GM18907 (cell line): Measurements from ENCODE around the gene NABP2.
"Not testable (repeated sequence)": the region's sequence is repeated elsewhere in the genome, so short reads cannot be mapped to it uniquely, and the experiment has no call there.

Experiments used
- ATAC-seq: cut with Tn5 transposase; IDR thresholded peaks from one replicate; pipeline ENCODE4 v1.9.1; 2021; ENCODE audit warnings: mild to moderate bottlenecking, moderate library complexity; ENCODE audit not compliant: unreplicated experiment

NABP2 gene

DNA sequence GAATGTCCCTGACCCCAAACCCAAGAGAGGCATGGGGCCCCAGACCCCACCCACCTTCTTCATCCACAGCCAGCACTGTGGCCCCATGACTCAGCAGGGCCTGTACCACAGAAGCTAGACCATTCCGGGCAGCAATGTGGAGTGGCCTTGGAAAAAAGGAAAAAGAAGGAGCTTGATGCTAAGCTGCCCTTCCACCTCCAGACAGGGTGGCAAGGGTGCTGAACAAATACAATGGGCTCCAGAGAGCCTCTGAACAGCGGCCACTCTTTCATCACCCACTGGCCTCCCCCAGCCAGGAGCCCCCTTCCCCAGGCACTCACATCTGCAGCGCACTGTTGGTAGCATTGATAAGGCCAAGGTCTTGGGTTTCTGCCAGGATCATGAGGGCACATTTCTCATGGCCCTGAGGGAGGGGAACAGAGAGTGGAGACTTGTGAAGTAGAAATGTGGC lies 19.6 kb downstream of the NABP2 start:
- no peak for ATAC-seq

DNA sequence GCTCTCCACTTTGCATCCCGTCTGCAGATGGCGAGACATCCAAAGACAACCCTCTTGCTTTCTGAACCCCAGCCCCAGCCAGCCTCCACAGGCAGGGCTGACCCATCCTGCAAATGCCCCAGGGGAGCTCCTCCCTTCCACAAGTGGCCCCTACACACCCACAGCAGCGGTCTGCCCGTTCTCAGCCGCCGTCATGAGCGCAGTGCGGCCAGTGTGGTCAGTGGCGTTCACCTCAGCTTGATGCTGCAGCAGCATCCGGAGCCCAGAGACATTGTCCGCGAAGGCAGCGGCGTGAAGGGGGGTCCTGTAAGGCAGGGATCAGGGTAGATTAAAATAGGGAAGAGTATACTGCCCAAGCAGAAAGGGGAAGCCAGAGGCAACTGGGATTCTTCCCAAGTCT lies 20.4 kb downstream of the NABP2 start:
- no peak for ATAC-seq

GRCh38 chr12:56247923-56248322 lies 23.8 kb downstream of the NABP2 start:
- ATAC-seq: no peak

DNA sequence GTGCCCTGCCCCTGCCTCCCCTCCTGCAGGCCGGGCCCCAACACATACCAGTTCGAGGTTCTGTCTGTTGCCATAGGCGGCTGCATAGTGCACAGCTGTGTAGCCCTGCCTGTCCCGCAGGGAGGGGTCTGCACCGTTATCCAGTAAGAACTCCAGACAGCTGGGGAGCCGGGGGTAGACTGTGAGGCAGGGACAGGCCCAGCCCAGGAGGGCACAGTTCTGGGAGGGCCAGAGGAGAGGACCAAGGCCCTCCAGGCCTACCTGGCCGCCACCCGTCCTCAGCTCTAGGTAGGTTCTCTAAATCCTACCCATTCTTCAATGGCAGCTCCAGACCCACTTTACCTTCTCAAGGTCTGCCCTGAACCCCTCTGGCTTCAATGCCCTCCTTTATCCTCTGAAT lies 24.6 kb downstream of the NABP2 start:
- ATAC-seq: no peak

DNA sequence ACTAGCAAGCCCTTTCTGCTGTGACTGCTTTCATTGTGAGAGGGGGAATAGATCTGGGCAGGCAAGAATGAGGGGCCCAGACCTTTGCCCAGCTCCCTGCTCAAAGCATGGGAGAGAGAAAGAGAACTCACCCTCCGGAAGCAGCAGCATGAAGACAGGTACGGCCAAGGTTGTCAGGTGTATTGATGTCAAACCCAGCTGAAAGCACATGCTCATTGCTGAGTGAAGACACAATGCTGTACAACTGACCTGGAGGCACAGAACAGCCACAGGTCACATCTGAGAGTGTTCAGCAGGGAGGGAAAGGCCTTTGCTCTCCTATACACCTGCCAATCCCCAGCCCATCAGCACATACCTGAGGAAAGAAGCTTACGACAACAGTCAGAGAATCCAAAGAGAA lies 28.5 kb downstream of the NABP2 start:
- no peak for ATAC-seq

DNA sequence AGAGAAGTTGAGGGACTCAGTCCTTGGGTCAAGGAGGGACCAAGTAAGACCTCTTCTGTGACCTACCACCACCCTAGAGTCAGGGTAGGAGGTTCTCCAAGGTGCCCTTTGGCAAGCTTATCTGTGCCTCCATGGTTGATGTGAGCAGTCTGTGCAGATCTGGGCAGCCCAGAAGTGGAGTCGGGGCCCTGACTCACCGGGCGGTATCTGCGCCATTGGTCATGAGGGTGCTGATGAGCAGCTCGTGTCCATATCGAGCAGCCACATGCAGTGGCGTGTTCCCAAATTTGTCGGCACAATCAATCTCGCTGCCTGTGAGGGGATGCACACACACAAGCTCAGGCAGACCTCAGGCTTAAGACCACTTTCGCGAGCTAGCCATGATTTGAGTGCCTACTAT lies 28.9 kb downstream of the NABP2 start:
- no peak for ATAC-seq

GRCh38 chr12:56255671-56256070 lies 31.5 kb downstream of the NABP2 start:
- ATAC-seq: no peak

DNA sequence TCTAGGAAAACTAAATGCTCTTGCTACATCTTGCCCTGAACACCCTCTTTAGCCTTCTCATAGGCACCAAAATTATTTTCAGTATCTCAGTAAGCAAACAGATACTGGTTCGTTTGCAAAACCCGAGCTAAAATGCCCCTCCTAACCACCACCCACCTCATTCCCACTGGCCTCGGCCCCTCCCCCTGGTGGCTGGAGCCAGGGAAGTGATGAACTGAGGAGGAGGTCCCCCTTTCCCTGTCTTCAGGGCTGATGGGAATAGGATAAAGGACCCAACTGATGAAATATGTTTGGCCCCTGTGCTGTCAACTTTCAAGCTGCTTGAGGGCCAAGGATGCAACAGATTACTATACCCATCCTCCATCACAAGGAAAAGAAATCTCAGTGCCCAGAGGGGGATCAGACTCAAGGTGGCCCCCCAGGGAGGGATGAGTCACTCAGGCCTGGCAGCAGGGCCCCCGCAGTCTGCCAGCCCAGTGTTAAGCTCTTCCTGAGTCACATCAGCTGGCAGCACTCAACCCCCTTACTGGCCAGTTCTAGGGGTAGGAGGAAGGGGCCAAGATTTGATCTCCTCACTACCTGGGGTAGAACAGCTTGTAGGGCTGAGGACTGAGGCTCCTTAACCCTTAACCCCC lies 32.3 kb downstream of the NABP2 start:
- ATAC-seq: no peak

- no peak for ATAC-seq
These were observed 32.9 kb downstream of the NABP2 start for GRCh38 chr12:56257071-56257470.

DNA sequence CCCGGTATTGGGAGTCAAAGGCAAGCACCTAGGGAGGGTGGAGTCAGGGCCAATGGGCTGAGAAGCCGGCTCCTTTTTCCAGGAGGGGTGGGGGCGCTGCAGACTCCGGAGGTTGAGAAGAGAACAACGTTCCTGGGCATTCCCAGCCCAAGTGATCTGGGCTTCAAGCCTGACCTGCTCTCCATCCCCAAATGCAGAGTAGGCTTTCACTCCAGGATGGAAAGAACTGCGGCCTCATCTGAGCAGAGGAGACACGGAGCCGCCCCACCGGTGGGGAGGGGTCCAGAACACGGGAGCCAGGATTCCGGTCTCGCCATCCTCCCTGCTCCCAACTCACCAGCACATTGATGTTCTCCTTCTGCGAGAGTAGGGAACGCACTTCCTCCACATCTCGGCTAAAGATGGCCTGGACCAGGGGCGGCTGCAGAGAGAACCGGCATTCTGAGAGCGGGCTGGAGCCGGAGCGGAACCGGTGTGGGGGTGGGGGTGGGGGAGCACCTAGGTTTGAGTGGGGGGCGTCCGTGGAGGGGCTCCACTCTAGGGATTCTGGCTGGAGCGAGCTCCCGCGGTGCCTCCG lies 33.4 kb downstream of the NABP2 start:
- peak; percentile 14 for ATAC-seq

GRCh38 chr12:56258068-56258819 lies 34.1 kb downstream of the NABP2 start, which contains the start of gene ANKRD52:
ANKRD52 (minus strand) TSS chr12:56258384; CDS start chr12:56258269, 115 bp downstream.
- peak; percentile 84 for ATAC-seq

DNA sequence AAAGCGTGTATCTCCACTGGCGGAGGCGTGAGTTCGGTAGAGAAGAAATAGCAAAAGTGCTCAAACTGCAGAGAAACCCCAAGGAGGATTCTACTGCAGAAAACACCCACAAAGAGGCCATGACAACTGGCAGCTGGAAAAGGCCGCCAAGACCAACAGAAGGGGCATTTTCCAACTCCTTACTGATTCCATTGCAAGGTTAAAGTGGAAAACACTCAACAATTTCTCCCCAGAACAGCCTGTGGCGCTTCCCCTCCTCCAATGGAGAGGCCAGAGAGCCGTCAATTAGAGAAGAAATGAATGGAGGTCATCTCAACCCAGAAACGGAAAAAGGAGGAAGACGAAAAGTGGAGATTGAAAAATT lies 34.7 kb downstream of the NABP2 start:
- ATAC-seq: no peak

DNA sequence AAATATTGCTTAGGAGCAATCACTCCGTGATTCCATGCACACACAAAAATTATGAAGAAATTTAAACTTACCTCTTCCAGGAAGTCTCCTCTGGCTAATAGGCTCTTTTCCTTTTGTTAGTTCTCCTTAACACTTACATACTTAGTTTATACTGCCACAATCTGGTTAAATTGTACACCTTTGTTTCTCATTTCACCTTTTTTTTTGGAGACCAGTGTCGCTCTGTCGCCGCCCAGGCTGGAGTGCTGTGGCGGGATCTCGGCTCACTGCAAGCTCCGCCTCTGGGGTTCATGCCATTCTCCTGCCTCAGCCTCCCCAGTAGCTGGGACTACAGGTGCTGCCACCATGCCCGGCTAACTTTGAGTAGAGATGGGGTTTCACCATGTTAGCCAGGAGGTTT lies 36.2 kb downstream of the NABP2 start:
- no peak for ATAC-seq

DNA sequence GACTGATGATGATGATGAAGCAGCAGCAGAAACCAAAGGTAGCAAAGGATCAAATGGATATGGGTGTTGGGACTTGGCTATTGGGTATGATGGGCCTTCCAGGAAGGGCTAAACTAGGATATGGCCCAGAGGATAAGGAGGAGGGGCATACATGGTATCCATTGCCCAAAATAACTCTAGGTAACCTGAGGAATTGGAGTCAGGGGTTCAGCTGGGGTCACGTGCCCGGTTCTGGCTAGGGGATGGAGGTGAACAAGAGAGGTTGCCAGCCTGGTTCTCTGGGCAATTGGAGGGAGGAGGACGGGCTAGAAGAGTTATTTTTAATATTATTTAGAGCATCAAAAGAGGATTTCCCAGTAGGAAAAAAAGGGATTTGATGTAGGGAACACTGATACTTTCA lies 36.8 kb downstream of the NABP2 start:
- no peak for ATAC-seq

GRCh38 chr12:56261503-56262232 lies 37.5 kb downstream of the NABP2 start:
- no peak for ATAC-seq

DNA sequence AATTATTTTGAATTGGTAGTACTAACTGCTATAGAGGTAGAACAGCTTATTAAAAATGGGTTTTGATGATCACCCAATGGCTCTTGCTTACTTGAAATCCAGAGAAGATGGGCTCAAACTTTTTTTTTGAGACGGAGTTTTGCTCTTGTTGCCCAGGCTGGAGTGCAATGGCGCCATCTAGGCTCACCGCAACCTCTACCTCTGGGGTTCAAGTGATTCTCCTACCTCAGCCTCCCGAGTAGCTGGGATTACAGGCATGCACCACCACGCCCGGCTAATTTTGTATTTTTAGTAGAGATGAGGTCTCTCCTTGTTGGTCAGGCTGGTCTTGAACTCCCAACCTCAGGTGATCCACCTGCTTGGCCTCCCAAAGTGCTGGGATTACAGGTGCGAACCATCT lies 38.8 kb downstream of the NABP2 start:
- ATAC-seq: not testable (repeated sequence)

DNA sequence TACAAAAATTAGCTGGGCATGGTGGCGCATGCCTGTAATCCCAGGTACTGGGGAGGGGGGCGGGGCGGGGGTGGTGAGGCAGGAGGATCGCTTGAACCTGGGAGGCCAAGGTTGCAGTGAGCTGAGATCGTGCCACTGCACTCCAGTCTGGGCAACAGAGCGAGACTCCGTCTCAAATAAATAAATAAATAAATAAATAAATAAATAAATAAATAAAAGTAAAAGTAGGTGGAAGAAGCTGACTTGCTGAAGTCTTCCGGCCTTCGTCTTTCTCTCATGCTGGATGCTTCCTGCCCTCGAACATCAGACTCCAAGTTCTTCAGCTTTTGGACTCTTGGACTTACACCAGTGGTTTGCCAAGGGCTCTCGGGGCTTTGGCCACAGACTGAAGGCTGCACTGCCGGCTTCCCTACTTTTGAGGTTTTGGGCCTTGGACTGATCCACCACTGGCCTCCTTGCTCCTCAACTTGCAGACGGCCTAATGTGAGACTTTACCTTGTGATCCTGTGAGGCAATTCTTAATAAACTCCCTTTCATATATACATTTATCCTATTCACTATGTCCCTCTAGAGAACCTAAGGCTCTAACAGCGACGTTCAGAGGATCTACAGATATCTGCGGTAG lies 42.0 kb downstream of the NABP2 start:
- not testable (repeated sequence) for ATAC-seq

DNA sequence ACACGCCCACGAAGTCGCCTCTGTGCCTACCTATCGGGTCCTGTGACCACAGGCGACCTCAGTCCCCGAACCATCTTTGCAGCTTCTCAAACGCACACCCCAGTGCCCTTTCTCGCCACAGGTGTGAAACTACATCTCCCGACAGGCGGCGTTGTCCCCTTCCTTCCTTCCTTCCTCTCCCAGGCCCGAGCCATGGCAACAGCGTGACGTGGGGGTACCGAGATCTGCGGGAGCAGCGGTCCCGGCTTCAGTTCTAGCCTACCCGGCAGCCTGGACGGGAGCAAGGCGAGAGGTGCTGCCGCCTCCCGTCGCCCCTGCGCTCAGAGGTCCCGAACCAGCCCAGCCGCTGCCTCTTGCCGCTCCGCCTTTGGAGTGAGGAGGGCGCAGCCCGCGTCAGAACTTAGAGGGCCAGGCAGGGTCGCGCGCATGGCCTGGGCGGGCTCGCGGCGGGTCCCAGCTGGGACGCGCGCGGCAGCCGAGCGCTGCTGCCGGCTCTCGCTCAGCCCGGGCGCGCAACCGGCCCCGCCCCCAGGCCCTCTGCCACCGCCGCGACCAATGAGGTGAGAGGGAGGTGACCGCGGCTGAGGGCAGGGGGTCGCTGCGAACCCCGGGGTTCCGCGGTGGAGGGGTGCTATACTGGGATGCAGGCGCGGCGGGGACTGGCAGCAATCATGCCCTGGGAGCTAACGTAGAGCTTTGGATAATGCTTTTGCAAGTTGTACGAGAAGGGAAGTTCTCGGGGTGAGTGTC lies 42.7 kb downstream of the NABP2 start, which contains the start of gene COQ10A:
TSS of gene COQ10A (plus strand) at position 250 of the 750 bp plus-strand sequence. CDS start at position 427, 177 bp downstream.
- peak; percentile 89 for ATAC-seq

DNA sequence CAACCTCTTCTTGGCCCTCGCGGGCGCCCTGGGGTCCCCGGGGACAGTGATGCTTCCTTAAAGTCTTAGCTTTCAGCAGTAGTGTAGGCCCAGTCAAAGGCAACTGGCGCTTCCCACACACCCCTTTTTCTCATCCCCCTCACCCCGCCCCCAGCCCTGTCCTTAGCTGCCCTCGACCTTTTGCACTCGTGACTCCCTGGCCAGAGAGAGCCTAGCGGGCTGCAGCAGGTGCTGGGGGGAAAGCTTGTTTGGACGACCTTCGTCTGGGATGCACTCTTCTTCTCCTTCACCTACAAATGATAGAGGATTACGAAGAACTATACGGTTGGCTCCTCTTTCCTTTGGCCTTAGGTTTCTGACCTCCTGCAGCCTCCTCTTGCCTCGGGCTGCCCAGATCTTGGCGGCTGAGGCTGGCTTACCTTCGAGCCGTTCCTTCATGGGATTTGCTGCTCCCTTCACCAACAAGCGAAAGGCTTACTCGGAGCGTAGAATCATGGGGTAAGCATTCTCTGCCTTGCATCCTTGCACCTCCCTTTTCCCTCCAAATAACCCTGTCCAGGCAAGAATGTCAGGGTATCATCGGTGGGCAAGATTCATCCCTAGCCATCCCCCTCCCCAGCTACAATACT lies 43.4 kb downstream of the NABP2 start:
- ATAC-seq: peak; percentile 24

GRCh38 chr12:56271031-56271430 lies 46.9 kb downstream of the NABP2 start:
- no peak for ATAC-seq
